ENCODE data around the gene RLBP1.

Gene RLBP1

GRCh38 chr15:89170364-89170763 is 51.0 kb downstream of the RLBP1 start:
- no peaks in the 10 kb centered on the region for H3K9me3 ChIP-seq (ENCODE audit: control insufficient read depth, low read length)
- no peak overlapping the region for H3K4me3 ChIP-seq (ENCODE audit: insufficient read depth, low read depth, low read length)
- no peaks in the 10 kb centered on the region for H3K27me3 ChIP-seq (ENCODE audit: control insufficient read depth, insufficient read depth, low read length, poor library complexity, severe bottlenecking)
- H3K27ac ChIP-seq (ENCODE audit: insufficient read depth, low read depth, low read length, poor library complexity, severe bottlenecking), result no peak overlapping the region
- no peaks in the 10 kb centered on the region for H3K36me3 ChIP-seq (ENCODE audit: control insufficient read depth, insufficient read depth, low read length)
- peaks cover 7% of the 10 kb centered on the region for H3K4me1 ChIP-seq (ENCODE audit: control insufficient read depth, insufficient read depth, low read length)
- WGBS, 2 experiments, result 95 to 96% methylated on average over 3 of the region's 3 CpGs

- Histone ChIP-seq H3K4me1 (ENCODE audit: control insufficient read depth, insufficient read depth, low read length) (peaks cover 7% of the 10 kb centered on the region), H3K9me3 (ENCODE audit: control insufficient read depth, low read length) (no peaks in the 10 kb centered on the region), H3K27ac (ENCODE audit: insufficient read depth, low read depth, low read length, poor library complexity, severe bottlenecking) (no peak overlapping the region), H3K27me3 (ENCODE audit: control insufficient read depth, insufficient read depth, low read length, poor library complexity, severe bottlenecking) (no peaks in the 10 kb centered on the region), H3K36me3 (ENCODE audit: control insufficient read depth, insufficient read depth, low read length) (no peaks in the 10 kb centered on the region), H3K4me3 (ENCODE audit: insufficient read depth, low read depth, low read length) (no peak overlapping the region)
Measured at GRCh38 chr15:89168316-89168833, 53.0 kb downstream of the RLBP1 start.

- no peak overlapping the region for H3K27ac ChIP-seq (ENCODE audit: insufficient read depth, low read depth, low read length, poor library complexity, severe bottlenecking)
- no peaks in the 10 kb centered on the region for H3K9me3 ChIP-seq (ENCODE audit: control insufficient read depth, low read length)
- no peaks in the 10 kb centered on the region for H3K36me3 ChIP-seq (ENCODE audit: control insufficient read depth, insufficient read depth, low read length)
- H3K27me3 ChIP-seq (ENCODE audit: control insufficient read depth, insufficient read depth, low read length, poor library complexity, severe bottlenecking), result no peaks in the 10 kb centered on the region
- WGBS, 2 experiments, result 83 to 86% methylated on average over 7 of the region's 7 CpGs
- no peak overlapping the region for H3K4me3 ChIP-seq (ENCODE audit: insufficient read depth, low read depth, low read length)
- peaks cover 11% of the 10 kb centered on the region for H3K4me1 ChIP-seq (ENCODE audit: control insufficient read depth, insufficient read depth, low read length)
Measured at GRCh38 chr15:89167267-89168176, 53.9 kb downstream of the RLBP1 start.

- peaks cover 11% of the 10 kb centered on the region for H3K4me1 ChIP-seq (ENCODE audit: control insufficient read depth, insufficient read depth, low read length)
Measured at GRCh38 chr15:89165677-89166076, 55.7 kb downstream of the RLBP1 start.

GRCh38 chr15:89164712-89165211 is 56.6 kb downstream of the RLBP1 start:
- H3K36me3 ChIP-seq (ENCODE audit: control insufficient read depth, insufficient read depth, low read length), result no peaks in the 10 kb centered on the region
- peaks cover 11% of the 10 kb centered on the region for H3K4me1 ChIP-seq (ENCODE audit: control insufficient read depth, insufficient read depth, low read length)
- H3K27me3 ChIP-seq (ENCODE audit: control insufficient read depth, insufficient read depth, low read length, poor library complexity, severe bottlenecking), result no peaks in the 10 kb centered on the region
- 91 to 96% methylated on average over 7 of the region's 7 CpGs for WGBS, 2 experiments
- H3K27ac ChIP-seq (ENCODE audit: insufficient read depth, low read depth, low read length, poor library complexity, severe bottlenecking), result no peak overlapping the region
- H3K9me3 ChIP-seq (ENCODE audit: control insufficient read depth, low read length), result no peaks in the 10 kb centered on the region
- no peak overlapping the region for H3K4me3 ChIP-seq (ENCODE audit: insufficient read depth, low read depth, low read length)

More at GRCh38 chr15:89165677-89166076, 55.7 kb downstream of the RLBP1 start:
- H3K4me3 ChIP-seq (ENCODE audit: insufficient read depth, low read depth, low read length), result no peak overlapping the region
- 68 to 79% methylated on average over 2 of the region's 2 CpGs for WGBS, 2 experiments
- no peaks in the 10 kb centered on the region for H3K36me3 ChIP-seq (ENCODE audit: control insufficient read depth, insufficient read depth, low read length)
- no peak overlapping the region for H3K27ac ChIP-seq (ENCODE audit: insufficient read depth, low read depth, low read length, poor library complexity, severe bottlenecking)
- H3K9me3 ChIP-seq (ENCODE audit: control insufficient read depth, low read length), result no peaks in the 10 kb centered on the region
- no peaks in the 10 kb centered on the region for H3K27me3 ChIP-seq (ENCODE audit: control insufficient read depth, insufficient read depth, low read length, poor library complexity, severe bottlenecking)

- Histone ChIP-seq H3K36me3 (ENCODE audit: control insufficient read depth, insufficient read depth, low read length) (no peaks in the 10 kb centered on the region), H3K4me1 (ENCODE audit: control insufficient read depth, insufficient read depth, low read length) (peaks cover 11% of the 10 kb centered on the region), H3K27me3 (ENCODE audit: control insufficient read depth, insufficient read depth, low read length, poor library complexity, severe bottlenecking) (no peaks in the 10 kb centered on the region), H3K27ac (ENCODE audit: insufficient read depth, low read depth, low read length, poor library complexity, severe bottlenecking) (no peak overlapping the region), H3K9me3 (ENCODE audit: control insufficient read depth, low read length) (no peaks in the 10 kb centered on the region), H3K4me3 (ENCODE audit: insufficient read depth, low read depth, low read length) (no peak overlapping the region)
- 89 to 91% methylated on average over 5 of the region's 5 CpGs for WGBS, 2 experiments
Measured at GRCh38 chr15:89163271-89164055, 57.9 kb downstream of the RLBP1 start.

GRCh38 chr15:89161666-89162065 is 59.7 kb downstream of the RLBP1 start:
- 86 to 90% methylated on average over 3 of the region's 3 CpGs for WGBS, 2 experiments
- Histone ChIP-seq H3K9me3 (ENCODE audit: control insufficient read depth, low read length) (no peaks in the 10 kb centered on the region), H3K4me3 (ENCODE audit: insufficient read depth, low read depth, low read length) (no peak overlapping the region), H3K36me3 (ENCODE audit: control insufficient read depth, insufficient read depth, low read length) (no peaks in the 10 kb centered on the region), H3K4me1 (ENCODE audit: control insufficient read depth, insufficient read depth, low read length) (peaks cover 11% of the 10 kb centered on the region), H3K27ac (ENCODE audit: insufficient read depth, low read depth, low read length, poor library complexity, severe bottlenecking) (no peak overlapping the region), H3K27me3 (ENCODE audit: control insufficient read depth, insufficient read depth, low read length, poor library complexity, severe bottlenecking) (no peaks in the 10 kb centered on the region)
